ENCODE measurements around the gene PTPRS.
A peak's percentile ranks its signal among the peaks of the same experiment; 100 is the strongest.
"Not testable (repeated sequence)": the region's sequence is repeated elsewhere in the genome, so short reads cannot be mapped to it uniquely, and the experiment has no call there.

The PTPRS gene

GRCh38 chr19:5340637-5341447 is at the start of gene PTPRS:
Gene PTPRS, minus strand, starts transcription at chr19:5340812. Its CDS starts 54,672 bp downstream, at chr19:5286140.
- peak; percentile 78 for DNase-seq

DNA sequence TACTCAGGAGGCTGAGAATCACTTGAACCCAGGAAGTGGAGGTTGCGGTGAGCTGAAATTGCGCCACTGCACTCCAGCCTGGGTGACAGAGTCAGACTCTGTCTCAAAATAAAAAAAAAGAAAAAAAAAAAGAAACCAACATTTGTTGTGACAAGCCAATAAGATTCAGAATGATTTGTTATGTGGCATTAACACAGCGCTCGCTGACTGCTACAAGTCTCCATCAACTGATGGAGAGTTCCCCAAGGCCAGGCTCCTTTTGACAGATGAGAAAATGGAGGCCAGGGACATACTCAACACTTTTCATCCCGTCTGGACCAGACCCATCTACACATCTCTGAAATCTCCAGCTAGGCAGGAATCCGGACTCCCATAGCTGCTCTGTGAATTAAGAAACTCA is 48.7 kb upstream of the PTPRS start:
- no peak for DNase-seq

DNA sequence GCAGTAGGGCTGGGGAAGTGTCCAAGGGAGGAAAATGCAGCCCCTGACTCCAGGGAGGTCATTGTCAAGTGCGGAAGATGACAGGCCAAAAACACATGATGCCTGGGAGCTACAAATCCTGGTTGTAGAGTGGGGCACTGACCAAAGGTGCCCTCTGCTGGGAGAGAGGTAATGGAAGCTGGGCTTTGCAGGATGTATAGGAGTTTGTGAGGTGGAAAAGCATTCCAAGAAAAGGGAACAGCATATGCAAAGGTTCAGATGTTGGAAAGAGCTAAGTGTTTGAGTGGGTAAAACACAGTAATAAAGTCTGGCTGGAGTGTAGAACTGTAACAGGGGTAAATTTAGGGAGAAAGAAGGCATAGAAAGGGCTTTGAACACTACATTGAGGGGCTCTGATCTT is 46.9 kb upstream of the PTPRS start:
- DNase-seq: no peak

DNA sequence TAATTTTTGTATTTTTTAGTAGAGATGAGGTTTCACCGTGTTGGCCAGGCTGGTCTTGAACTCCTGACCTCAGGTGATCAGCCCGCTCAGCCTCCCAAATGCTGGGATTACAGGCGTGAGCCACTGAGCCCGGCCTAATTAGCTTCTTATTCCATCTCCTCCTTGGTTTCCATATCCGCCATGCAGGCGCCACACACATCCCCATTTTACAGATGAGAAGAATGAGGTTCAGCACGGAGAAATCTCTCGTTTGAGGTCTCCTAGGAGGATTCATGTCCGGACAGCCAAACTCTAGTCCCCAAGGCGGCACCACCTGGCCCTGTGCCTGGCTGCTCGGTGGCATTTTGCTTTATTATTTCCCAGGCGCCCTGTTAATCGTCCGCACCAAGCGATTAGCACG is 46.2 kb upstream of the PTPRS start:
- DNase-seq: no peak

DNA sequence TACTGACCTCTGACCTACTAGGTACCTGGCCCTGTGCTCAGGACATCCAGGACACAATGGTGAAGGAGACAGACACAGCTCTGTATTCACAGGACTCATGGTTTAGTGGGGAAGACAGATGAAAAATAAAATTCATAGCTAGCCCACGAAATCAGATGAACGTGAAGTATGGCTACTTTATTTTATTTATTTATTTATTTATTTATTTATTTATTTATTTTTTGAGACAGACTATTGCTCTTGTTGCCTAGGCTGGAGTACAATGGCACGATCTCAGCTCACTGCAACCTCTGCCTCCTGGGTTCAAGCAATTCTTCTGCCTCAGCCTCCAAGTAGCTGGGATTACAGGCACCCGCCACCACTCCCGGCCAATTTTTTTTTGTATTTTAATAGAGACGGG is 40.6 kb upstream of the PTPRS start:
- DNase-seq: not testable (repeated sequence)

- no peak for DNase-seq
Observed at GRCh38 chr19:5380215-5380919, 39.8 kb upstream of the PTPRS start.

- DNase-seq: no peak
Observed at GRCh38 chr19:5376928-5377327, 36.3 kb upstream of the PTPRS start.

DNA sequence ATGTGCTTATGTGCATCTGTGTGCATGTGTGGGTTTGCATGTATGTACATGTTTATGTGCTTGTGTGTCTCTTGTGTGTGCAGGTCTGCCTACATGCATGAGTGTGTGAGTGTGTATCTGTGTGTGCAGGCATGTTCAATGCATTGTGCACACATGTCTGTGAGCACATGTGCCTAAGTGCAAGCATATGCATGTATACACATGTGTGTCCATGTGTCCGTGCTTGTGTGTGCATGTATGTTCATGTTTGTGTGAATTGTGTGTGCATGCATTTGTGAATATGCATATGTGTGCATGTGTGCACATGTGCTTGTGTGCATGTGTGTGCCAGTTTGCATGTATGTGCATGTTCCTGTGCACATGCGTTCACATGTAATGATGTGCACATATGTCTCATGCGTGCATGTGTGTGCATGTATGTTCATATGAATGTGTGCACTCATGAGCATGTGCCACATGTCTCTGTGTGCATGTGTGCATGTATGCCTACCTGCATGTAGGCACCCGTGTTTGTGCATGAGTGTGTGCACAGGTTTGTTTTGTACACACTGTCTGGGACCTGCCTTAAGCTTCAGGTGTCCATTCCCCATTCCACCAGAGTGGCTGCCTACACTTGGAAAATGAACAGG is 32.1 kb upstream of the PTPRS start:
- no peak for DNase-seq

- no peak for DNase-seq
Observed at GRCh38 chr19:5369962-5370367, 29.4 kb upstream of the PTPRS start.

DNA sequence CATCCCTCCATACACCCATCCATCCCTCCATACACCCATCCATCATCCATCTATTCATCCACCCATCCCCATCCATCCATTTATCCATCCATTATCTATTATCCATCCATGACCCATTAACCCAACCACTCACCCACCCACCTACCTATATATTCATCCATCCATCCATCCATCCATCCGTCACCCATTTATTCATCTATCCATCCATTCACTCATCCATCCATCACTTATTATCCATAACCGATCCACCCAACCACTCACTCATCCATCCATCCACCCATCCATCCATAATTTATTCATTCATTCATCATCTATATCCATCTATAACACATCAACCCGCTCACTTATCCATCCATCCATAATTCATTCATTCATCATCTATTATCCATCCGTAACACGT is 28.7 kb upstream of the PTPRS start:
- no peak for DNase-seq

GRCh38 chr19:5367530-5368133 is 27.0 kb upstream of the PTPRS start:
- DNase-seq: no peak

- no peak for DNase-seq
Observed at GRCh38 chr19:5365905-5366304, 25.3 kb upstream of the PTPRS start.

DNA sequence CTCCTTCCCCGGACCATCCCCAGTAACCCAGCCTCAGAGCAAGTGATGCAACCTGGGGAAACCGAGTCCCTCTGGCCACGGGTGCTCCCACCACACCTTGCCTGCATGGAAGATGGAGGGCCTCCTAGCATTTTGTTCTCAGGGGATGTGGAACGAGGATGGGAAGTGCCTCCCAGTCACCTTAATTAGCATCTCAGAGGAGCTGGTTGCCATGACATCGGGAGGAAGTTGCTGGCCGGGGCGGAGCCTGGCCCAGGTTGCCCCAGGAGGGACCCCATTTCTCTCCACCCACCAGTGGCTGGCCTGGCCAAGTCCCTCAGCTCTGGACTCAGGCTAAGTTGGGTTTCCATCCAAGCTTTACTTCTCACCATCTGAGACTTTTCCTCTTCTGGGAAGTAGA is 24.1 kb upstream of the PTPRS start:
- DNase-seq: no peak

DNA sequence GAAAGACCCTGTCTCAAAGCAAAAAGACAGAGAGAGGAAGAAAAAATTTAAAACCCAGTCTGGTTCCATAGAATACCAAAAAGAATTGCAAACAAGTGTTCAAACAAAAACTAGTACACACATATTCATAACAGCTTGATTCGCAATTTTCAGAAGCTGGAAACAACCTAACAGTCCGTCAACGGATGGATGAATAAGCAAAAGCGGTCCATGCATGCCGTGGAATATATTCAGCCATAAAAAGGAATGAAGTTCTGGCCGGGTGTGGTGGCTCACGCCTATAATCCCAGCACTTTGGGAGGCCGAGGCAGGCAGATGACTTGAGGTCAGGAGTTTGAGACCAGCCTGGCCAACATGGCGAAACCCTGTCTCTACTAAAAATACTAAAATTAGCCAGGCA is 21.2 kb upstream of the PTPRS start:
- not testable (repeated sequence) for DNase-seq

DNA sequence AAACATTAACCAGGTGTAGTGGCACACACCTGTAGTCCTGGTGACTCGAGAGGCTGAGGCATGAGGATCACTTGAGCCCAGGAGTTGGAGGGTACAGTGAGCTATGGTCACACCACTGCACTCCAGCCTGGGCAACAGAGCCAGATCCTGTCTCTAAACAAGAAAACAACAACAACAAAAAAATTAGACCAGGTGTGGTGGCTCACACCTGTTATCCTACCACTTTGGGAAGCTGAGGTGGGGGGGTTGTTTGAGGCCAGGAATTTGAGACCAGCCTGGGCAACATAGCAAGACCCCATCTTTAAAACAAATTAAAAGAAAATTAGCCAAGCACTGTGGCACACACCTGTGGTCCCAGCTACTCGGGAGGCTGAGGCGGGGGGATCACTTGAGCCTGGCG is 20.8 kb upstream of the PTPRS start:
- no peak for DNase-seq

DNA sequence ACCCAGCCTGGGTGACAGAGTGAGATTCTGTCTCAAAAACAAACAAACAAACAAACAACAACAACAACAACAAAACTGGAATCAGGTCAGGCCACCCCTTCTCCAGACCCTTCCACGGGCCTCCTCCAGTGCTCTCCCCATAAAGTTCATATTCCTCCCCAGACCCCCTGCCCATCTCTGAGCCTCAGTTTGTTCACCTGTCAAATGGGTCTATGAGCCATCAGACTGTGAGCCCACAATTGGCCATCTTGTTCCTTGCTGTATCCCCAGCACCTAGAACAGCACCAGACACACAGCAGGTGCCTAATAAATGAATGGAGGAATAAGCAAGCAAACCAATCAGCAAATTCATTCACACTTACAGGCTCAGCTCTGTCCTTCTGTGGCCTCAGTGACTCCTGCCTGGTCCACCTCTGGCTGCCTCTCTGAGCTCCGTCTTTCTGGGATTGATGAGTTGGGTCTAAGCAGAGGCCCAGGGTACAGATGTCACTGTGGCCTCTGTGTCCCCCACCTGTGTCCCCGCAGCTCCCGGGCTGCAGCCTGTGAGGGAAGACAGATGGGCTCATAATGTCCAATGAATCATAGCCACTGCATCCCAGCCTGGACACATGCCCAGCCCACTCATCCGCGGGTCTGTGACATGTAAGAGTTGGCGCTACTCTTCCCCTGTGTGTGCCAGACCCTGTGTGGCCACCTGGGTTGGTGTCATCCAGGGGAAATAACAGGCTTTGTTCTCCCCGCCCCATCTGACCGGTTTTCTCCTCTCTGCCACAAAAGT is 19.6 kb upstream of the PTPRS start:
- no peak for DNase-seq

GRCh38 chr19:5358173-5358800 is 17.7 kb upstream of the PTPRS start:
- DNase-seq: no peak

GRCh38 chr19:5357584-5357983 is 17.0 kb upstream of the PTPRS start:
- no peak for DNase-seq

DNA sequence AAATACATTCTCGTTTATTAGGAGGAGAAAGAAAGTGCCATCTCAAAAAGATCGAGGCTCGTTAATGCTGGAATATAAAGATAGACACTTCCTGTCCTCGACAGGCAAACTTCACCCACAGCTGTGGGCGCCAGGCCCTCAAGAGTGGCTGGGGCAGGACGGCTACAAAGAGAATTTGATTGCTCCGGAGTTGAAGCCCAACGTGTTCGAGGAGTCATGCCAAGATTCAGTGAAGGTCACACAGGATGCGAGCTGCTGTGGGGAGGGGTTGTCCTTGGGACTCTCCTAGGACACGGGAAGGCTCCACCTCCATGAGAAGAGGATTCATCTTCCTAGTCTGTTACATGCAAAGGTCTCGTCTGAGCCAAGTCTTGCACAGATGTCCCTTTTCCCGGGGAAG is 16.3 kb upstream of the PTPRS start:
- DNase-seq: no peak

DNA sequence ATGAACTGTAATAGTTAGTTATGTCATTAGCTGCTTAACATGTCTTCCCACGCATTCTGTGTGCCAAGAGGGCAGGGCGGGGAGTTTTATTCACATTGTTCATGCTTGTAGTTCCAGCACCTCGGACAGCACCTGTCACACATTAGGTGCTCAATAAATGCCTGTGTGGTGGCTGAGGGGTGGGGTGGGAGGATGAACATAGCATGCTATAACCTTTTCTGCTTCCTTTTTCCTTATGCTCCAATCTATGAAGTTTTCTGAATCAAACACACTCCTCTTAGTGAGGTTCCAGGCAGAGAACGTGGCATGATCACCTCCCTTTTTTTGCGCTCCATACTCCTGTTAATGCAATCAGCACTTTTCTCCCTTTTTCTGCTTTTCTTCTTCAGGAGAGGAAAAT is 15.8 kb upstream of the PTPRS start:
- DNase-seq: no peak

DNA sequence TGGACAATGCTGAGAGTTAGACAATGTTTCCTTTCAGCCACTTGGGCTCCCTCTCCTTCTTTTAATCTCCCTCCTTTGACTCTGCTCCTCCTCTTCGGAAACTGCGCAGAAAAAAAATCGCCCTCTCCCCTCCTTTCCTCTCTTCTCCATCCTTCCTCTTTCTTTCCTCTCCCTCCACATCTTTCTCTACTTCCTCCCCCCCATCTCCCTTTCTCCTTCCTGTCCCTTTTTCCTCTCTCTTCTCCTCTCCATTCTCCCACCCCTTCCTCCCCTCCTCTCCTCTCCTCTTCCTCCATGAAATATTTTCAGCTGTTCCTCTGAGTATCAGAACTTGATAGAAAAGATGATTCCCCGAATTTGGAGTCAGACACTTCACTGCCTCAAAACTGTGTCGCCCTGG is 15.1 kb upstream of the PTPRS start:
- DNase-seq: no peak

DNA sequence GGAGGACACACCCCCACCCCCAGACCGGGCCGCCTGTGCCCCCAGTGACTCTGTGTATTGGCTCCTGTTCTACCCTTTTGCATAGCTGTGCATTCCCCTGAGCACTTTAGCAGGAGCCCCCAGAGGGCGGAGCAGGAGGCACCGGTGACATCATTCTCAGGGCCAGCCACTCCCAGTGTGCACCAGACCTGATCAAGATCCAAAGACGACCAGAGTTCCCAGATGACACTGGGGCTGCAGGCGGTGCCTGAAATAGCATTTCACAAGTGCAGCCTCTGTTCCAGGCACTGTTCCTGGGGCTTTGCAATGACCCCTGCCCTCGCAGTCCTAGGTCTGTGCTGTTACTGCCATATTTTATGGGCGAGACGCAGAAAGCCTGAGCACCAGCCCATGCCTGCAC is 14.5 kb upstream of the PTPRS start:
- no peak for DNase-seq
